ENCODE measurements around the gene BZW2.

Gene BZW2

DNA sequence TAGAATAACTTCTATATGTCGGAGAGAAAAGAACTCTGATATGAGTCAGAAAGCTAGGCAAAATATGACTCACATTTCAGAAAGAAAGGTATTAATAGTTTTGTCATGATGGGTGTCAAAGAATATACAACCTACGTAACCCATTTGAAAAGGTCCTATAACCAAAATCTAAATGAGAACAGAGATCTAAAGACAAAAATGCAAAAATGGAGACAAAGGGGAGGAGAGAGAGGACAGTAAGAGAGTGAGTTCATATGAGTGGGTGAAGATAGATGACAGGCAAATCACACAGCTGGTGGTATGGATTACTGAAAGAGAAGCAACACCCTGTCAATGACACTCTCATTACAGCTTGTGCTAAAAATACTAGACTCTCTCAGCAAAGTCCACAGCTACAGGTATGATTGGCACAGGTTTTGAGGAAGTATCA lies 26.0 kb upstream of the BZW2 start:
- TF ChIP-seq POLR2AphosphoS5 (IDR thresholded peaks at IDR 0.05; ENCODE audit: low read depth, low read length) (no peak), POLR2A (IDR thresholded peaks at IDR 0.05; ENCODE audit: low read depth, low read length) (no peak), TAF1 (IDR thresholded peaks at IDR 0.05; ENCODE audit: borderline replicate concordance, low read depth, low read length) (no peak)
- FAIRE-seq: no peak
- DNase-seq (ENCODE audit: insufficient read length): no peak

DNA sequence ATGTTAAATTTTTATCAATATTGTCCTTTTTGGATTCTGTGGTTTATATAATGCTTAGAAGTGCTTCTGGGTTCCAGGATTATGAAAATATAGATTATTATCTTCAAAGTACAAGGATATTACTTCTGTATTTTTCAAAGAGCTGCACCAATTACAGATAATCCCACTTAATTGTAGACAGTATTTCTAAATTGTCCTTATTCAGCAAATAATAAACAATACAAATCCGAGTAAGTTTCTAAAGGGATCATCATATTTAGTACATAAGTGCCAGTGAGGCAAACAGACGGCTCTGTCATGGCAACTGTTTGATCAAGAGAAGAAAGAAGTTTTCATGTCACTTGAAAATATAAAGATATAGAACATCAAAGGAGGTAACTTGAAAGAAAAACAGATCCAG lies 19.6 kb upstream of the BZW2 start:
- FAIRE-seq: no peak

DNA sequence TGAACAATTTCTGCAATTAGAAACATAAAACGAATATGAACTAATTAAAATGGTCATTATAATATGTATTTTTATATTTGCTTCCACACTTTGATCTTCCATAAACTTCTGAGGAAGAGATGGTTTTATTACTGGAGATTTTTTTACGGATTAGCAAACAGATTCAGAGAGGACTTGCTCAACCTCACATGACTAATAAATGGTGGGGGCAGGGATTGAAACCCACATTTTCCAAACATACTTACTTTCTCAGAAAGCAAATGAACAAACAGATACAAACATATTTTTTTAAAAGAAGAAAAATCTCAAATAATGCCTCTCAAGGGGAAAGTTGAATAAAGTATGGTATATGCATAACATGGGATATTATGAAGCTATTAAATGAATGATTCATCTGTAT lies 18.7 kb upstream of the BZW2 start:
- TF ChIP-seq POLR2A (IDR thresholded peaks at IDR 0.05; ENCODE audit: low read depth, low read length): no peak
- TF ChIP-seq POLR2AphosphoS5 (IDR thresholded peaks at IDR 0.05; ENCODE audit: low read depth, low read length): no peak
- TF ChIP-seq TAF1 (IDR thresholded peaks at IDR 0.05; ENCODE audit: borderline replicate concordance, low read depth, low read length): no peak
- FAIRE-seq: no peak

More for the DNA sequence above, 19.6 kb upstream of the BZW2 start:
- TF ChIP-seq POLR2A (IDR thresholded peaks at IDR 0.05; ENCODE audit: low read depth, low read length) (no peak), POLR2AphosphoS5 (IDR thresholded peaks at IDR 0.05; ENCODE audit: low read depth, low read length) (no peak), TAF1 (IDR thresholded peaks at IDR 0.05; ENCODE audit: borderline replicate concordance, low read depth, low read length) (no peak)
- DNase-seq (ENCODE audit: insufficient read length): no peak

DNA sequence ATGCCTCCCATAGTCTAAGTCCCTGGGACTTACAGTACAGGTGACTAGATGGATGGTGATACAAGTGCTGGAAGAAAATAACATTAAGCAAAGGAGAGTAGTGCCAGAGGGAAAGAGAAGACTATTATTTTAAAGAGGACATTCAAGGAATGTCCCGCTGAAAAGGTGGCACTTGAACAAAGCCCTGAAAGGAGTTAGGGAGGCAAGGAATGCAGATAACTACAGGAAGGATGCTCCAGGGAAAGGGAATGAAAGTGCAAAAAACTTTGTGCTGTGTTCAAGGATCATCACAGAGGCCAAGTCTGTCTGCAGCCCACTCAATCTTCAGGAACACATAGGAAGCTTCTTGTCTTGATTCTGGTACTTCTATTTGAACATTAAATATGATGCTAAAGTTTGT lies 15.3 kb upstream of the BZW2 start:
- DNase-seq (ENCODE audit: insufficient read length): no peak
- FAIRE-seq: no peak
- no peak for TF ChIP-seq POLR2A (IDR thresholded peaks at IDR 0.05; ENCODE audit: low read depth, low read length)
- no peak for TF ChIP-seq TAF1 (IDR thresholded peaks at IDR 0.05; ENCODE audit: borderline replicate concordance, low read depth, low read length)
- TF ChIP-seq POLR2AphosphoS5 (IDR thresholded peaks at IDR 0.05; ENCODE audit: low read depth, low read length): no peak

More for the DNA sequence above, 18.7 kb upstream of the BZW2 start:
- no peak for DNase-seq (ENCODE audit: insufficient read length)

DNA sequence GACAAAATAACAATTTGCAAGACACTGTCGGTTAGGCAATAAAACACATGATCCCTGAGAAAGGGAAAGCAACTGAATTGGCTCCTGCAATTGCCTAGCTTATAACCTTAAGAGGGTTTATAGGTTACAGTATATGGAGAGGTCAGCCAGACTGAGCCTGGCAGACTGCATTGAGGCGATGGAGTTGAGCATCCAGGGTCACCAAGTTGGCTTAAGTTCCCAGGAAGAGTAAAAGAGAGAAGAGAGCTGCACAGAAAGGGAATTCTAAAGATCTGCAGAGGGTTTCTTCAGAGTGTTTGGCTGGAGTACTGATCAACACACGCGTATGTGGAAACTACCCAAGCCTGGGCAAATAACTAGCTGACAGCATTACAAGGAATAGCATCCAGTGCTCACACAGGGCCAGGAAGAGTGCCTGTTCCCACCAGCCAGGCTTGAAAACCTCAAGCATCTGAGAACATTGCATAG lies 11.7 kb upstream of the BZW2 start:
- no peak for DNase-seq (ENCODE audit: insufficient read length)
- no peak for FAIRE-seq
- TF ChIP-seq POLR2AphosphoS5 (IDR thresholded peaks at IDR 0.05; ENCODE audit: low read depth, low read length) (no peak), POLR2A (IDR thresholded peaks at IDR 0.05; ENCODE audit: low read depth, low read length) (no peak), TAF1 (IDR thresholded peaks at IDR 0.05; ENCODE audit: borderline replicate concordance, low read depth, low read length) (no peak)

DNA sequence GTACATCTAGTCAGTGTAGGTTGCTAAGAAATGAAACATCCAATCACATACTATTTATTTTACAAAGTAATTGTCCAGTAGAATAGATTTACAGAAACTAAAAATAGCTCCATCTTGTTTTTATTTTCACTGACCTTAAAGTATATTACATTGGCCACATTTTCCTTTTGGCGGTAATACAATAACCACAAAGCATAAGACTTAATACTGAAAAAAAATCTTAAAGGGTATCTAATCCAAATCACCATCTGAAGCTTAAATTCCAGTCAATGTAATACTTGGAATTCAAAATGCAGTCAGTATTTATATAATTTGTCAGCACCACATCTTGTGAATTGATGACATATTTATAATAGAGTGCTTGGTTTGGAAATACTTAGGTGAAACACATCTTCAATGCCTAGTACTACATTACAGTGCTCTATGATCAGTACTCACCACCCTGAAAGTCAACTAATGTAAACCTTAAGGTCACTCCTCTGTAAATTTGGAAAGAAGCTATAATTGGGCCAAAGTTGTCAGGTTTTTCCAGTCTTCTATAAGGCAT lies 9.4 kb upstream of the BZW2 start:
- DNase-seq (ENCODE audit: insufficient read length) (no peak), FAIRE-seq (no peak)
- TF ChIP-seq POLR2A (IDR thresholded peaks at IDR 0.05; ENCODE audit: low read depth, low read length): no peak
- no peak for TF ChIP-seq TAF1 (IDR thresholded peaks at IDR 0.05; ENCODE audit: borderline replicate concordance, low read depth, low read length)
- TF ChIP-seq POLR2AphosphoS5 (IDR thresholded peaks at IDR 0.05; ENCODE audit: low read depth, low read length): no peak

DNA sequence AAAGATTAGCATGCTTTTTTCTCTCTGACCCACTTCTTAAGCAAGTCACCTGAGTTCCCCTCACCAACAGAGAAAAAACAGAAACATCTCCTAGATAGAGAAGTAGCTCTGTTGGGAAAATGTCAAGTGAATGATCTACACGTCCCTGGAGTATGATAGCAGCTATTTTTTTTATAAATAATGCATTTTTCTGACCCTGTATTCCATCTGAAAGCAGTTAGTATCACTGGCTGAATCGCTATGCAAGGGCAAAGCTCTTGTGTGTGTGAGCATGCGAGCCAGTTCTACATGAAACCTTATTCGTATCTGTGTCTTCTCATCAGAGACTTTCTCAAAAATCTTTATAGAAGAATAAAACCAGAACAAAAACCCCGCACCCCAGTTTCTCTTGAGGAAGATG lies 8.6 kb upstream of the BZW2 start:
- no peak for FAIRE-seq
- no peak for DNase-seq (ENCODE audit: insufficient read length)
- TF ChIP-seq POLR2AphosphoS5 (IDR thresholded peaks at IDR 0.05; ENCODE audit: low read depth, low read length): no peak
- TF ChIP-seq TAF1 (IDR thresholded peaks at IDR 0.05; ENCODE audit: borderline replicate concordance, low read depth, low read length): no peak
- TF ChIP-seq POLR2A (IDR thresholded peaks at IDR 0.05; ENCODE audit: low read depth, low read length): no peak

DNA sequence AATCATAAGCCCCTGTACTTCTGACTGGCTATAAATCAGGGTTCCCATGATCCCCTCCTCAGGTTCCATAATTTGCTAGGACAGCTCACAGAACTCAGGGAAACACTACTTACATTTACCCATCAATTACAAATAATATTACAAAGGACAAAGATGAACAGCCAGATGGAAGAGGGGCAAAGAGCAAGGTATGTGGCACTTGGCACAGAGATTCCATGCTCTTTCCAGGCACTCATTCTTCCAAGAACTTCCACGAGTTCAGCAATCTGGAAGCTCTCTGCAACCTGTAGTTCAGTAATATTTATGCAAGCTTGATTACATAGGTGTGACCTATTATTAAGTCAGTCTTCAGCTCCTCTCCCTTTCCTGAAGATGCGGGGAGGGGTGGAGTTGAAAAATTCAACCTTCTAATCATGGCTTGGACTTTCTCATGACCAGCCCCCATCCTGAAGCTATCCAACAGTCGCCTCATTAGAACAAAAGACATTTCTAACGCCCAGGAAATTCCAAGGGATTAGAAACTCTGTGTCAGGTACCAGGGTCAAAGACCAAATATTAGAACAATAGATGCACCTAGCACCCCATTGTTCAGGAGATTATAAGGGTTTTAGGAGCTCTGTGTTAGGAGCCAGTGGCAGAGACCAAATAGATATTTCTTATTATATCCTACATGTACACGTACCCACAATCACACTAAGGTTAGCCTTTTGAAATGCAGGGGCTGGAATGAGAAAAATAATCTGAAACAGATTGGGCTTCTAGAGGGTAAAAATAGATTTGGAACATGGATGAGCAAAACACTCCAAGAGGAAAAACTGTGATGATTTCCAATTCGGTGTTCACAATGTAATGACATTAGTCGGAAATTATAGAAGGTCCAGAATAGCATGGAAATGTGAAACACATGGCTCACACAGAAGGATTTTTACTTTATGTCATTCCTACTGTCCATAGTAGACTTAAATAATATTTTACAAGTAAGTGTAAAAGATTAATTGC lies 7.4 kb upstream of the BZW2 start:
- DNase-seq (ENCODE audit: insufficient read length) (no peak), FAIRE-seq (no peak)
- TF ChIP-seq POLR2AphosphoS5 (IDR thresholded peaks at IDR 0.05; ENCODE audit: low read depth, low read length): no peak
- TF ChIP-seq POLR2A (IDR thresholded peaks at IDR 0.05; ENCODE audit: low read depth, low read length): no peak
- no peak for TF ChIP-seq TAF1 (IDR thresholded peaks at IDR 0.05; ENCODE audit: borderline replicate concordance, low read depth, low read length)

DNA sequence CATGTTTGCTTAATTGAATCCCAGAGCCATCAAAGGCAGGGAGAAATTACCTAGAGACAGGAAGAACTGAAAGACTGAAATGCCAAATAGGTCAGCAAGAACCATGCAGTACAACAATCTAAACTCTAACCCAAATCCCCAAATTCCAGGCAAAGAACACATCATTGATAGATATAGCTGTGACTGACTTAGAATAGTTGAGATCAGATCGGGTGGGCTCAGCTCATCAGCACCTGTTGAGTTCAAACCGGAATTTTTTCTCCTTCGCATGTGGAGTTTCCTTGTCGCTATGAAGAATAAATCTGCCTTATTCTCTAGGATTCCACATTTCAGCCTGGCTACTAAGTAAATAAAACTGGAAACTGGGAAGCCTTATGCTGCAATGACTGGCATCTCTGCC lies 1.8 kb upstream of the BZW2 start:
- DNase-seq (ENCODE audit: insufficient read length) (no peak), FAIRE-seq (no peak)

DNA sequence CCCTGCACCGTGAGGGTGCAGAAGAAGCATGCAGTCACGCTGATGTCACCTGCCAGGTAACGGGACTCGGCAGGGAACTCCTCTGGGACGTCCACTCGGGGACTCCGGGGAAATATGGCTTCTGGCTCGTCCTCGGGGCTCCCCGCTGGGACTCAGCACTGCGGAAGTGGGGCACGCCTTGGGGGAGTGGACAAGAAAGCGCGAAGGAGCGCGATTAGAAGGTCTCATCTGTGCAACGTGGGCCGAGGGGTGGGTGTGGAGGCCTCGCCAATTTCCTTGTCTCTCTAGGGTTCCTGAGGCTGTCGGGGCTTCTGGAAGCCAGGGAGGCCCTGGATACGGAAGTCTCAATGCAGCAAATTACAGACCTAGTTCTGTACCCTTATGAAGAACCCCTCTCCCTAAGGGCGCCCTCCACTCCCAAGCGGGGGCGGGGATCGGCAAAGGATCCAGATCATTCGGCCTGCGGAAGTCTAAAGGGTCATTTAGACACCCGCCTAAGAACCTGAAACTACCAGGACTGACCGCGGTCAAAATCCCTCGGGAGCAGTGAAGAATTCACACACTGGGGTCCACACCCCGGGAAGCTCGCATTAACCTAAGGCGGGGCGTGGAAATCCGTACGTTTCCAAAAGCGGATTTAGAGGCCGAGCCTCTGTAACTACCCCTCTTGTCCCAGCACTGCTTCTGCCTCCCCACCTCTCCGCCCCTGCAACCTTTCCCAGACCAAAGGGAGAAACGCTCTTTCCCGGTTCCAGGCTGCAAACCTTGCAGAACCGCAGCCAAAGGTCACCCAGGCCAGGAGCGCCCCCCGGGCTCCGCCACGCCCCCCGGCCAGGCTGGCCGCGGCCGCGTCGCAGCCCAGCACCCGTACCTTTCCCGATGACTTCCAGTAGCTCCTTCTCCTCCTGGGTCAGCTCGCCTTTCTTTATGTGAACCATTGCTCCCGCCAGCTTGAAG lies 1.1 kb upstream of the BZW2 start:
- no peak for DNase-seq (ENCODE audit: insufficient read length)
- FAIRE-seq: no peak
- TF ChIP-seq POLR2AphosphoS5 (IDR thresholded peaks at IDR 0.05; ENCODE audit: low read depth, low read length): no peak
- no peak for TF ChIP-seq TAF1 (IDR thresholded peaks at IDR 0.05; ENCODE audit: borderline replicate concordance, low read depth, low read length)
- TF ChIP-seq POLR2A (IDR thresholded peaks at IDR 0.05; ENCODE audit: low read depth, low read length): no peak

More for the DNA sequence above, 1.8 kb upstream of the BZW2 start:
- no peak for TF ChIP-seq TAF1 (IDR thresholded peaks at IDR 0.05; ENCODE audit: borderline replicate concordance, low read depth, low read length)
- TF ChIP-seq POLR2A (IDR thresholded peaks at IDR 0.05; ENCODE audit: low read depth, low read length): no peak
- no peak for TF ChIP-seq POLR2AphosphoS5 (IDR thresholded peaks at IDR 0.05; ENCODE audit: low read depth, low read length)

All from GM12892 (cell line).